ENCODE results near the gene FGFBP2. TPM values are rescaled to one million over a fixed set of nuclear protein-coding genes. Genes with fewer than 3 reads are reported as not detected.

The FGFBP2 gene
- total RNA-seq, 4 donors from 2014 or later, result 1.6 to 2.6 TPM; not detected in 2

- H3K27me3 ChIP-seq, result no peaks in the 10 kb centered on the region
- no peak for DNase-seq
- H3K9me3 ChIP-seq, result no peaks in the 10 kb centered on the region
- no peaks in the 10 kb centered on the region for H3K36me3 ChIP-seq
- no peak overlapping the region for H3K4me3 ChIP-seq
- no peaks in the 10 kb centered on the region for H3K4me1 ChIP-seq
- no peak overlapping the region for H3K27ac ChIP-seq
- no peak for TF ChIP-seq POLR2A (IDR thresholded peaks at IDR 0.05)
- no peak for TF ChIP-seq CTCF (IDR thresholded peaks at IDR 0.05)
- intact Hi-C loops (cut with DNase I; ENCODE audit: low total_unique reads), result no loop called here
These were observed 48.2 kb downstream of the FGFBP2 start for GRCh38 chr4:15914736-15915135.

- TF ChIP-seq CTCF (IDR thresholded peaks at IDR 0.05) (no peak), POLR2A (IDR thresholded peaks at IDR 0.05) (no peak)
- H3K4me3 ChIP-seq, result no peak overlapping the region
- no peaks in the 10 kb centered on the region for H3K36me3 ChIP-seq
- intact Hi-C loops (cut with DNase I; ENCODE audit: low total_unique reads), result no loop called here
- H3K4me1 ChIP-seq, result no peaks in the 10 kb centered on the region
- no peaks in the 10 kb centered on the region for H3K9me3 ChIP-seq
- DNase-seq, result no peak
- no peak overlapping the region for H3K27ac ChIP-seq
- H3K27me3 ChIP-seq, result no peaks in the 10 kb centered on the region
These were observed 48.7 kb downstream of the FGFBP2 start for GRCh38 chr4:15914291-15914690.

- no peaks in the 10 kb centered on the region for H3K9me3 ChIP-seq
- H3K36me3 ChIP-seq, result no peaks in the 10 kb centered on the region
- DNase-seq, result no peak
- TF ChIP-seq POLR2A (IDR thresholded peaks at IDR 0.05), result no peak
- no peak for TF ChIP-seq CTCF (IDR thresholded peaks at IDR 0.05)
- intact Hi-C loops (cut with DNase I; ENCODE audit: low total_unique reads), result no loop called here
- H3K4me3 ChIP-seq, result no peak overlapping the region
- H3K27ac ChIP-seq, result no peak overlapping the region
- no peaks in the 10 kb centered on the region for H3K27me3 ChIP-seq
- no peaks in the 10 kb centered on the region for H3K4me1 ChIP-seq
These were observed 49.4 kb downstream of the FGFBP2 start for GRCh38 chr4:15913631-15913970.

GRCh38 chr4:15912961-15913630 lies 49.9 kb downstream of the FGFBP2 start:
- H3K4me1 ChIP-seq, result no peaks in the 10 kb centered on the region
- TF ChIP-seq POLR2A (IDR thresholded peaks at IDR 0.05) (no peak), CTCF (IDR thresholded peaks at IDR 0.05) (no peak)
- H3K27ac ChIP-seq, result no peak overlapping the region
- no peaks in the 10 kb centered on the region for H3K36me3 ChIP-seq
- no peaks in the 10 kb centered on the region for H3K9me3 ChIP-seq
- H3K27me3 ChIP-seq, result no peaks in the 10 kb centered on the region
- intact Hi-C loops (cut with DNase I; ENCODE audit: low total_unique reads), result no loop called here
- H3K4me3 ChIP-seq, result no peak overlapping the region
- DNase-seq, result no peak

GRCh38 chr4:15912236-15912635 lies 50.7 kb downstream of the FGFBP2 start:
- intact Hi-C loops (cut with DNase I; ENCODE audit: low total_unique reads), result no loop called here
- H3K36me3 ChIP-seq, result no peaks in the 10 kb centered on the region
- H3K9me3 ChIP-seq, result no peaks in the 10 kb centered on the region
- H3K27me3 ChIP-seq, result no peaks in the 10 kb centered on the region
- H3K4me1 ChIP-seq, result no peaks in the 10 kb centered on the region
- no peak for DNase-seq
- H3K4me3 ChIP-seq, result no peak overlapping the region
- TF ChIP-seq POLR2A (IDR thresholded peaks at IDR 0.05) (no peak), CTCF (IDR thresholded peaks at IDR 0.05) (no peak)
- no peak overlapping the region for H3K27ac ChIP-seq

Other genes starting within 250 kb of the FGFBP2 start
- gene CD38, start 184.8 kb downstream of the FGFBP2 start, total RNA-seq, result 1 to 10 TPM in 2 of 4 donors, under 1 TPM in 2; 0.26 to 4.6 (median 1.6) TPM
- gene FGFBP1, start 24.4 kb downstream of the FGFBP2 start, total RNA-seq, result not detected
- gene PROM1, start 120.8 kb upstream of the FGFBP2 start, total RNA-seq, result 10 to 100 TPM in 1 of 4 donors, 1 to 10 TPM in 1, under 1 TPM in 2; 0.18 to 24.6 (median 1.1) TPM

Data from uterus (tissue), 4 donors.